MM.1S (cell line): ENCODE data around the gene SCN10A.

Source experiments
- EZH2phosphoT487 ChIP-seq: fragments of 300-600 bp; sonication (generic); IDR thresholded peaks from 2 replicates; pipeline ENCODE4 v1.6.1; 2018; ENCODE audit warnings: antibody characterized with exemption, low read length
- TF ChIP-seq, protein P1 (sequence below): fragments of 300-600 bp; sonication (generic); IDR thresholded peaks from 2 replicates; pipeline ENCODE4 v1.5.1; 2016; ENCODE audit warnings: antibody characterized with exemption, low read length, mixed read lengths

DNA sequence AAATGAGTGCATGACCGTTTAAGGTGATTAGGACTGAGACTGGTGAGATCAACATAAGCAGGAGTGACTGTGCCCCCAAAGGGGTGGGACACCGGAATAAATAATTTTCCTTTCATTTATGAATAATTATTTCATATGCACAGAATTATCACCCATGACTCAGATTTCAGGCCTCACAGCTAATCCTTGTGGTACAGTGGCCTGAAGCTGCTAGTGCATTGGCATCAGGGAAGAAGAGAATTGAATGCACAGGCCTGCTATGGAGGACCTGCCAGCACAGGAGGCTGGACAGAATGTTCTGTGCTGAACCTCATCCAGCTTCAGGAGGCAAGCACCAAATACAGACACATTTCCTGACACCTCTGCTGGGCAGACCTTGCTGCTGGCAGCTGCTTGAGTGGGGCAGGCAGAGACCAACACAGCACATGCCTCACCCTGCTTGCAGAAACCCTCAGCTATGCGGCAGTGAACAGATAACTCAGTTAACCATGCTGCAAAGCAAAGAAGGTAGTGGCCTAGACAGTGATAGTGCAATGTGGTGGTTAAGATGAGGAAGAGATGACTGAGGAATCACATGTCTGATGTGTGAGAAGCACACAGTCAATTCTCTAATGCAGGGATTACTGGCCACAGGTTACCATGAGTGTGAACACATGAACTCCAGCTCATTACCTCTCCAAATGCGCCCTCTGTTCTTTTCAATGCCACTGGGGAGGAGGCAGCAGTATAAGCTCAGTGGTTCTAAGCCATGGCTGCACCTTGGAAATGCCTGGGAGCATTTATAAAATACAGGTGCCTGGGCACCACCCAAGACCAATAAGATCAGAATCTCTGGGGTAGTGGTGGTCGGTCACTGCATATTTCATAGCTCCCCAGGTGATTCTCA, 98.4 kb downstream of the SCN10A start:
- TF ChIP-seq, protein P1, sequence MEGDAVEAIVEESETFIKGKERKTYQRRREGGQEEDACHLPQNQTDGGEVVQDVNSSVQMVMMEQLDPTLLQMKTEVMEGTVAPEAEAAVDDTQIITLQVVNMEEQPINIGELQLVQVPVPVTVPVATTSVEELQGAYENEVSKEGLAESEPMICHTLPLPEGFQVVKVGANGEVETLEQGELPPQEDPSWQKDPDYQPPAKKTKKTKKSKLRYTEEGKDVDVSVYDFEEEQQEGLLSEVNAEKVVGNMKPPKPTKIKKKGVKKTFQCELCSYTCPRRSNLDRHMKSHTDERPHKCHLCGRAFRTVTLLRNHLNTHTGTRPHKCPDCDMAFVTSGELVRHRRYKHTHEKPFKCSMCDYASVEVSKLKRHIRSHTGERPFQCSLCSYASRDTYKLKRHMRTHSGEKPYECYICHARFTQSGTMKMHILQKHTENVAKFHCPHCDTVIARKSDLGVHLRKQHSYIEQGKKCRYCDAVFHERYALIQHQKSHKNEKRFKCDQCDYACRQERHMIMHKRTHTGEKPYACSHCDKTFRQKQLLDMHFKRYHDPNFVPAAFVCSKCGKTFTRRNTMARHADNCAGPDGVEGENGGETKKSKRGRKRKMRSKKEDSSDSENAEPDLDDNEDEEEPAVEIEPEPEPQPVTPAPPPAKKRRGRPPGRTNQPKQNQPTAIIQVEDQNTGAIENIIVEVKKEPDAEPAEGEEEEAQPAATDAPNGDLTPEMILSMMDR: no peak
- no peak for TF ChIP-seq EZH2phosphoT487
